ENCODE results near the gene KLHDC7B. TPM values are rescaled to one million over a fixed set of nuclear protein-coding genes. Genes with fewer than 3 reads are reported as not detected.

Gene KLHDC7B
- total RNA-seq, 1 donor from 2014 or later: 0.77 TPM

GRCh38 chr22:50595189-50595588, 49.5 kb downstream of the KLHDC7B start:
- no peak for DNase-seq
- intact Hi-C loops (cut with DNase I): no loop called here
- H3K27ac ChIP-seq: no peak overlapping the region

GRCh38 chr22:50597097-50597496, 51.4 kb downstream of the KLHDC7B start:
- no peak overlapping the region for H3K4me3 ChIP-seq
- H3K27ac ChIP-seq: no peak overlapping the region
- intact Hi-C loops (cut with DNase I): no loop called here
- DNase-seq (no peak), ATAC-seq (no peak)
- peaks cover 34% of the 10 kb centered on the region for H3K27me3 ChIP-seq (ENCODE audit: low read depth)
- no peaks in the 10 kb centered on the region for H3K36me3 ChIP-seq
- H3K9me3 ChIP-seq: no peaks in the 10 kb centered on the region
- no peaks in the 10 kb centered on the region for H3K4me1 ChIP-seq
- TF ChIP-seq CTCF (IDR thresholded peaks at IDR 0.05): no peak

More at GRCh38 chr22:50595189-50595588, 49.5 kb downstream of the KLHDC7B start:
- H3K4me1 ChIP-seq: no peaks in the 10 kb centered on the region
- ATAC-seq: no peak
- no peak overlapping the region for H3K4me3 ChIP-seq
- no peak for TF ChIP-seq CTCF (IDR thresholded peaks at IDR 0.05)
- peaks cover 21% of the 10 kb centered on the region for H3K27me3 ChIP-seq (ENCODE audit: low read depth)
- no peaks in the 10 kb centered on the region for H3K9me3 ChIP-seq
- H3K36me3 ChIP-seq: no peaks in the 10 kb centered on the region

GRCh38 chr22:50599816-50600455, 54.2 kb downstream of the KLHDC7B start:
- H3K4me3 ChIP-seq: peak overlapping the region; percentile 39
- ATAC-seq: peak; percentile 87

GRCh38 chr22:50600538-50600937, 54.8 kb downstream of the KLHDC7B start, which contains the start of gene MAPK8IP2:
Gene MAPK8IP2 (plus strand): TSS chr22:50600793. CDS start chr22:50600819, 26 bp downstream.
- Histone ChIP-seq H3K27ac (no peak within 1 kb of the TSS), H3K4me1 (no peaks in the 10 kb centered on the region), H3K27me3 (ENCODE audit: low read depth) (peaks cover 64% of the 10 kb centered on the region), H3K4me3 (peak within 1 kb of the TSS; percentile 39), H3K9me3 (no peaks in the 10 kb centered on the region), H3K36me3 (no peaks in the 10 kb centered on the region)
- intact Hi-C loops (cut with DNase I): no loop called here
- TF ChIP-seq CTCF (IDR thresholded peaks at IDR 0.05): no peak
- DNase-seq: no peak
- peak; percentile 42 to 67 for ATAC-seq

More at GRCh38 chr22:50599816-50600455, 54.2 kb downstream of the KLHDC7B start:
- no peak for TF ChIP-seq CTCF (IDR thresholded peaks at IDR 0.05)
- Histone ChIP-seq H3K4me1 (no peaks in the 10 kb centered on the region), H3K27ac (no peak overlapping the region), H3K27me3 (ENCODE audit: low read depth) (peaks cover 58% of the 10 kb centered on the region), H3K9me3 (no peaks in the 10 kb centered on the region), H3K36me3 (no peaks in the 10 kb centered on the region)
- no peak for DNase-seq
- intact Hi-C loops (cut with DNase I): no loop called here

Other genes with a start within 250 kb of the KLHDC7B start
- 256 TPM for gene PLXNB2, start 238.3 kb upstream of the KLHDC7B start, total RNA-seq
- 14.4 TPM for gene DENND6B, start 218.9 kb upstream of the KLHDC7B start, total RNA-seq
- gene PPP6R2, start 202.6 kb upstream of the KLHDC7B start, total RNA-seq: 52.5 TPM
- 59.0 TPM for gene SBF1, start 70.9 kb upstream of the KLHDC7B start, total RNA-seq
- gene ADM2, start 64.4 kb upstream of the KLHDC7B start, total RNA-seq: 1.5 TPM
- not detected for gene MIOX, start 59.0 kb upstream of the KLHDC7B start, total RNA-seq
- 58.8 TPM for gene LMF2, start 38.2 kb upstream of the KLHDC7B start, total RNA-seq
- 46.1 TPM for gene NCAPH2, start 37.7 kb upstream of the KLHDC7B start, total RNA-seq
- 4.9 TPM for gene SCO2, start 20.3 kb upstream of the KLHDC7B start, total RNA-seq
- 151 TPM for gene TYMP, start 15.9 kb upstream of the KLHDC7B start, total RNA-seq
- gene SYCE3, start 17.0 kb downstream of the KLHDC7B start, total RNA-seq: not detected
- 12.6 TPM for gene CPT1B, start 32.5 kb downstream of the KLHDC7B start, total RNA-seq
- 76.7 TPM for gene CHKB, start 37.0 kb downstream of the KLHDC7B start, total RNA-seq
- 1.7 TPM for gene MAPK8IP2, start 54.9 kb downstream of the KLHDC7B start, total RNA-seq
- 53.5 TPM for gene ARSA, start 82.3 kb downstream of the KLHDC7B start, total RNA-seq
- gene SHANK3, start 126.9 kb downstream of the KLHDC7B start, total RNA-seq: 50.6 TPM
- 0.62 TPM for gene ACR, start 192.3 kb downstream of the KLHDC7B start, total RNA-seq
- gene RABL2B, start 237.7 kb downstream of the KLHDC7B start, total RNA-seq: 46.3 TPM

Data from lower lobe of right lung (tissue), 2 donors.